ENCODE data around the gene EDAR.

EDAR gene

DNA sequence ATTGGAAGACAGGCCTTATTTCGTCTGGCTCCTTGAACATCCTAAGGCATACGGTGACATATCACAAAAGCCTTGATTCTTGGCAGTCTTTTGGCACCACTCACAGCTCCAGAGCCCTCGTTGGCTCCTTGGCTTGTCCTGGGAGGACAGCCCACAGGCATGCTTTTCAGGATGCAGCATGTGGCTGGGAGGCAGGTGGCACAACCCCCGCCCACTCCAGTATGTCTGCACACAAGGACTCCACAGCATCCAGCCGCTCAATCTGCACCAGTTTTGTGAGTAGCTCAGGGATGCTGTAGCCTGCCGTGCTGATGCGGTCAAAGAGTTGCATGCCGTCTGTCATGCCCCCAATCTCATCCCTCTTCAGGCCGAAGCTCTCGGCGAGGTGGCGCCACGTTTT lies 92.3 kb downstream of the EDAR start:
- no peak overlapping the region for H3K27ac ChIP-seq
- DNase-seq (ENCODE audit: low spot score) = no peak
- CTCF ChIA-PET = no interaction called here
- POLR2A ChIA-PET (ENCODE audit: low non-redundant PET) = no interaction called here
- TF ChIP-seq, protein P1, sequence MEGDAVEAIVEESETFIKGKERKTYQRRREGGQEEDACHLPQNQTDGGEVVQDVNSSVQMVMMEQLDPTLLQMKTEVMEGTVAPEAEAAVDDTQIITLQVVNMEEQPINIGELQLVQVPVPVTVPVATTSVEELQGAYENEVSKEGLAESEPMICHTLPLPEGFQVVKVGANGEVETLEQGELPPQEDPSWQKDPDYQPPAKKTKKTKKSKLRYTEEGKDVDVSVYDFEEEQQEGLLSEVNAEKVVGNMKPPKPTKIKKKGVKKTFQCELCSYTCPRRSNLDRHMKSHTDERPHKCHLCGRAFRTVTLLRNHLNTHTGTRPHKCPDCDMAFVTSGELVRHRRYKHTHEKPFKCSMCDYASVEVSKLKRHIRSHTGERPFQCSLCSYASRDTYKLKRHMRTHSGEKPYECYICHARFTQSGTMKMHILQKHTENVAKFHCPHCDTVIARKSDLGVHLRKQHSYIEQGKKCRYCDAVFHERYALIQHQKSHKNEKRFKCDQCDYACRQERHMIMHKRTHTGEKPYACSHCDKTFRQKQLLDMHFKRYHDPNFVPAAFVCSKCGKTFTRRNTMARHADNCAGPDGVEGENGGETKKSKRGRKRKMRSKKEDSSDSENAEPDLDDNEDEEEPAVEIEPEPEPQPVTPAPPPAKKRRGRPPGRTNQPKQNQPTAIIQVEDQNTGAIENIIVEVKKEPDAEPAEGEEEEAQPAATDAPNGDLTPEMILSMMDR (conservative IDR thresholded peaks at IDR 0.05; ENCODE audit: low read depth) = no peak

DNA sequence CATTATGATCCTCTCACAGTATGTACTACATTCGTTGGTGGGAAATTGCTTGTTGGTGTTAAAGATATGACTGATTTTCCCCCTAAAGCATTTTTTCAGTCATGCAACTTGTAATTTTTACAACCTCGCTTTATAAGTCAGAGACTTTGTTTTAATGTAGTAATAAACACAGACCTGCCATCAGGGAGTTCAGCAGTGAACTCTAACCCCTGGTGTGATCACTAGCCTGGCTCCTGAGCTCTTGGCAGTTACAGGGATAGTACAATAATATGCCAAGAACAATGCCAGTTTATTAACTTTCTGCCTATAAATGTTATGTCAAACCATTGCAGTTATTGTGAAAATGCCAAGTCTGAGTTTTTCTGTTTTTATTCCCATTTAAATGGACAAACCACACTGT lies 93.8 kb downstream of the EDAR start:
- DNase-seq (ENCODE audit: low spot score) = no peak
- no peak overlapping the region for H3K27ac ChIP-seq
- POLR2A ChIA-PET (ENCODE audit: low non-redundant PET) = no interaction called here
- TF ChIP-seq, protein P1 (conservative IDR thresholded peaks at IDR 0.05; ENCODE audit: low read depth) = no peak
- CTCF ChIA-PET = no interaction called here

DNA sequence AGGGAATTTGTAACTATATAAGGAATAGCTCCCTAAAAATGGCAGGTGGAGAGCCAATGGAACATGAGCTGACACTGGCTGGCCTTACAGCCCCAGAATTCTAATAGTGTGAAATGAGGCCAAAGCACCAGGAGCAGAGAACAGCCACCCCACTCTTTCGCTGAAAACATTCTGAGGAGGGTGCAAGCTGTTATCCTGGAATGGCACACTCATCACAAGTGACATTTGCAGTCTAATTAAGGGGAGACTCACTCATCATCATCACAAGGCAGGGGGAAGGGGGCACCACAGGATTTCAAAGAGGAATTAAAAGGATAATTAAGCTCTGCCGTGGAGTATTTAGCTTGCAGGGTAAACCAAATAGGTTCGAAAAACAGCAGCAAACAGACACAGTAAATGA lies 94.3 kb downstream of the EDAR start:
- CTCF ChIA-PET = no interaction called here
- no peak for DNase-seq (ENCODE audit: low spot score)

DNA sequence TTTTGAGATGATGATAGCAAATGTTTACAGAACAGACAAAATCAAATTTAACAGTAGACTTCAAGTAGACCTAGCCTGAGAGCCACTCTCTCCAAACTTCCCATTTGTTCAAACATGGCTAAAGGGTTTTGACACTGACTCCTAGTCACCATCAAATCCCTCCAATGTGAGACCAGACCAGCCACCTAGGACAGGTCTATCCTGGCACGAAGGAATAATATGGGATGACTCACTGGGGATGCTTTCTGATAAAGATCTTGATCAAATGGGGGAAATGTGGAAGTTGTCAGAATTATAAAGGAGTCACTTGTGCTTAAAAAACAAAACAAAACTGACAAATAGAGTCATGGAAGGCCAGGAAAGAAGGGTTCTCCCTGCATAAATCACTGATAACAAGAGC lies 95.7 kb downstream of the EDAR start:
- POLR2A ChIA-PET (ENCODE audit: low non-redundant PET) = no interaction called here
- CTCF ChIA-PET = no interaction called here
- TF ChIP-seq, protein P1 (conservative IDR thresholded peaks at IDR 0.05; ENCODE audit: low read depth) = no peak
- DNase-seq (ENCODE audit: low spot score) = peak; percentile 7
- no peak overlapping the region for H3K27ac ChIP-seq

More for the DNA sequence above, 94.3 kb downstream of the EDAR start:
- POLR2A ChIA-PET (ENCODE audit: low non-redundant PET) = no interaction called here
- TF ChIP-seq, protein P1 (conservative IDR thresholded peaks at IDR 0.05; ENCODE audit: low read depth) = no peak
- H3K27ac ChIP-seq = no peak overlapping the region

DNA sequence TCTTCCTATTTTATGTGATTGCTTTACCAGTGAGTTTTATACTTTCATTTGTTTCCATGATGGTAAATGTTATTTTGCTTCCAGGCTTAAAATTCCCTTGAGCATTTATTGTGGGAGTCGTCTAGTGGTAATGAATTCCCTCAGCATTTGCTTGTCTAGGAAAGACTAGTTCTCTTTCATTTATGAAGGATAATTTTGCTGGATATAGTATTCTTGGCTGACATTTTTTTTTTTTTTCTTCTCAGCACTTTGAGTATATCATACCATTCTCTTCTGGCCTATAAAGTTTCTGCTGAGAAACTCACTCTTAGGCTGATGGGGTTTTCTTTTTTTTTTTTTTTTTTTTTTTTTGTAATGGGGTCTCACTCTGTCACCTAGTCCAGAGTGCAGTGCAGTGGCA lies 99.1 kb downstream of the EDAR start:
- DNase-seq (ENCODE audit: low spot score) = no peak
- ChIA-PET CTCF (no interaction called here), POLR2A (ENCODE audit: low non-redundant PET) (no interaction called here)
- TF ChIP-seq, protein P1 (conservative IDR thresholded peaks at IDR 0.05; ENCODE audit: low read depth) = no peak
- no peak overlapping the region for H3K27ac ChIP-seq

DNA sequence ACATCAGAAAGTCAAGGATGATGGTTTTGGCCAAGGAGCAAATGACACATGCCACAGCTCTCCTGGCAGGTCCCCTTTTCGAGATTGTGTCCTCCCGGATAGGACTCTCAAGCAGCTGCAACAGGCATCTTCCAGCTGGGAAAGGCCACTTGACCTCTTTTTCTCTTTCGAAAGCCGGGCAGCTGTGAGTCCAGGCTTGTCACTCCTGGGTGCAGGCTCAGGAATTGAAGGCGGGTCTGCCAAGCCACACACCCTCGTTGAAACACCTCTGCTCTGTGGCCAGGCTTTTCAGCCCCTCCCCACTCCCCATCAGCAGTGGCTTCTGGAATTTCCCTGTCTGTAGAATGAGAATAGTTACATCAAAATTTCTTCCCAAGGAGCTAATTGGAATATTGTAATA lies 104.4 kb downstream of the EDAR start:
- H3K27ac ChIP-seq = no peak overlapping the region
- no peak for DNase-seq (ENCODE audit: low spot score)
- CTCF ChIA-PET = interaction anchor here (0.8 kb wide), 1 partner anchor 30 kb away, joined by 4 read pairs; no protein-coding TSS in a partner anchor
- POLR2A ChIA-PET (ENCODE audit: low non-redundant PET) = no interaction called here
- TF ChIP-seq, protein P1 (conservative IDR thresholded peaks at IDR 0.05; ENCODE audit: low read depth) = no peak

DNA sequence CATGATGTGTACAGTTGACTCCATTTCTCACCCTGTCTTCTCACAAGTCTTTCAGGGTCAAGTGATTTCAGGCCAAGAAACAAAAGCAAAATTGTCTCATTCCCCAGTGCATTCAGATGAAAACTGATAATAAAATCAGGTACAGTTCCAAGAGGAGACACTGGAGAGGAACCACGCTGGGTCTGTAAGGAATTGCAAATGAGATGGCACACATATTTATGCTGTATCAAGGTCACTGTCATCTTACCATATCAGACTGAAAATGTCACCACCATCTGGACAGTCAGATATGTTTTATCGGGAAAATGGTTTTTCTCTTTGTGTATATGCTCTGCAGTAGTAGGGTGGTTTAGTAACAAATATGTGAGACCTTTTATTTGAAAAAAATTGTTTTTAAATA lies 110.7 kb downstream of the EDAR start:
- no peak for DNase-seq (ENCODE audit: low spot score)
- no peak overlapping the region for H3K27ac ChIP-seq
- POLR2A ChIA-PET (ENCODE audit: low non-redundant PET) = no interaction called here
- CTCF ChIA-PET = no interaction called here
- TF ChIP-seq, protein P1 (conservative IDR thresholded peaks at IDR 0.05; ENCODE audit: low read depth) = no peak
